Upper lobe of left lung (tissue), 4 donors: ENCODE measurements around the gene JMY.

Source experiments
- CTCF ChIP-seq, 6 experiments: fragments of 450-650 bp in 4 of 6; fragments of 200-600 bp in 2 of 6; sonication (generic) in 2 of 6; IDR thresholded peaks; one replicate each; pipeline ENCODE4 v1.5.1; 2016 to 2019; ENCODE audit warnings: antibody characterized with exemption in 6 of 6
- POLR2A ChIP-seq, 4 donors: fragments of 450-650 bp; IDR thresholded peaks; one replicate each; pipeline ENCODE4 v1.5.1; 2016 to 2017; ENCODE audit warnings: antibody characterized with exemption in 4 of 4, mild to moderate bottlenecking in 2 of 4
- POLR2AphosphoS5 ChIP-seq, 2 donors: sonication (generic); formaldehyde crosslinking; IDR thresholded peaks; one replicate each; pipeline ENCODE4 v1.5.1; 2017; ENCODE audit warnings: antibody characterized with exemption in 2 of 2

GRCh38 chr5:79302454-79302853 is 66.5 kb downstream of the JMY start:
- TF ChIP-seq POLR2AphosphoS5 (IDR thresholded peaks at IDR 0.05) (no peak), POLR2A (IDR thresholded peaks at IDR 0.05) (no peak), CTCF (IDR thresholded peaks at IDR 0.05) (no peak)
